ENCODE data around the gene POPDC2. TPM values are rescaled to one million over a fixed set of nuclear protein-coding genes. Genes with fewer than 3 reads are reported as not detected.

POPDC2 gene
- total and polyA plus RNA-seq, 8 donors, result 1.3 to 6.6 (median 4.8) TPM

GRCh38 chr3:119627461-119627860 lies 32.9 kb downstream of the POPDC2 start:
- H3K9me3 ChIP-seq, result no peaks in the 10 kb centered on the region
- H3K4me1 ChIP-seq, result peaks cover 11 to 56% of the 10 kb centered on the region in 2 donors
- peak overlapping the region; percentile 55 to 61 for H3K27ac ChIP-seq
- H3K4me3 ChIP-seq, result no peak overlapping the region
- no peaks in the 10 kb centered on the region for H3K27me3 ChIP-seq
- DNase-seq (peak in 2 of 4 donors; percentile 64 to 83), ATAC-seq (peak; percentile 51)
- TF ChIP-seq CTCF (IDR thresholded peaks at IDR 0.05), result no peak
- intact Hi-C loops (cut with DNase I), result no loop called here
- H3K36me3 ChIP-seq, result no peaks in the 10 kb centered on the region

- peak overlapping the region in 1 of 2 donors; percentile 11 for H3K27ac ChIP-seq
- no peaks in the 10 kb centered on the region for H3K27me3 ChIP-seq
- no peaks in the 10 kb centered on the region for H3K36me3 ChIP-seq
- ATAC-seq (no peak), DNase-seq (no peak)
- TF ChIP-seq CTCF (IDR thresholded peaks at IDR 0.05), result no peak
- no peaks in the 10 kb centered on the region for H3K9me3 ChIP-seq
- peaks cover 11 to 53% of the 10 kb centered on the region in 2 donors for H3K4me1 ChIP-seq
- intact Hi-C loops (cut with DNase I), result no loop called here
- H3K4me3 ChIP-seq, result no peak overlapping the region
Observed at GRCh38 chr3:119626196-119626595, 34.2 kb downstream of the POPDC2 start.

- no peak for ATAC-seq
- no peak for TF ChIP-seq CTCF (IDR thresholded peaks at IDR 0.05)
- Histone ChIP-seq H3K9me3 (no peaks in the 10 kb centered on the region), H3K27ac (peak overlapping the region in 1 of 2 donors; percentile 11), H3K27me3 (no peaks in the 10 kb centered on the region), H3K4me1 (peaks cover 7 to 47% of the 10 kb centered on the region in 2 donors), H3K36me3 (no peaks in the 10 kb centered on the region), H3K4me3 (no peak overlapping the region)
- intact Hi-C loops (cut with DNase I), result no loop called here
- no peak for DNase-seq
Observed at GRCh38 chr3:119625451-119626153, 34.8 kb downstream of the POPDC2 start.

- Histone ChIP-seq H3K36me3 (no peaks in the 10 kb centered on the region), H3K27ac (no peak overlapping the region), H3K4me1 (peaks cover 0 to 32% of the 10 kb centered on the region in 2 donors), H3K4me3 (no peak overlapping the region), H3K27me3 (no peaks in the 10 kb centered on the region), H3K9me3 (no peaks in the 10 kb centered on the region)
- ATAC-seq, result no peak
- TF ChIP-seq CTCF (IDR thresholded peaks at IDR 0.05), result no peak
- DNase-seq, result no peak
- intact Hi-C loops (cut with DNase I), result no loop called here
Observed at GRCh38 chr3:119624002-119624720, 36.2 kb downstream of the POPDC2 start.

GRCh38 chr3:119620899-119621298 lies 39.5 kb downstream of the POPDC2 start:
- Histone ChIP-seq H3K36me3 (no peaks in the 10 kb centered on the region), H3K27ac (no peak overlapping the region), H3K4me1 (no peaks in the 10 kb centered on the region), H3K9me3 (no peaks in the 10 kb centered on the region), H3K27me3 (no peaks in the 10 kb centered on the region), H3K4me3 (no peak overlapping the region)
- no peak for ATAC-seq
- no peak for TF ChIP-seq CTCF (IDR thresholded peaks at IDR 0.05)
- intact Hi-C loops (cut with DNase I), result no loop called here
- no peak for DNase-seq
